Endothelial cell of umbilical vein (primary cell): ENCODE results near the gene SCN11A. TPM values are rescaled to one million over a fixed set of nuclear protein-coding genes. Genes with fewer than 3 reads are reported as not detected.

ENCODE experiments used
- BruUV-seq: library from RNA; stranded (reverse); fragments of 400-500 nt; replicated peaks from 2 replicates; lab custom pipeline; 2021; lab: Mats Ljungman, UMichigan
- CTCF ChIA-PET: fragments of 300-600, 350-600 bp; sonication (Branson Sonifier 250); formaldehyde crosslinking; loops from one replicate; lab custom pipeline; 2021; ENCODE audit warnings: antibody characterized with exemption, inconsistent platforms; lab: Charles Lee
- POLR2A ChIA-PET: fragments of 300-600, 350-600 bp; sonication (Branson Sonifier 250); formaldehyde crosslinking; loops from one replicate; lab custom pipeline; 2021; ENCODE audit warnings: antibody characterized with exemption, inconsistent platforms; lab: Charles Lee
- DNase-seq: peaks from one replicate; pipeline ENCODE4 v3.0.0-alpha.2; 2011; ENCODE audit warnings: low read depth, low spot score
- FAIRE-seq: peaks from 2 replicates; lab custom pipeline; 2011; peaks lifted over from hg19 to GRCh38; lab: Jason Lieb, UNC
- H2AFZ ChIP-seq: 2 replicates; pipeline ENCODE4 v1.6.0; 2012; ENCODE audit warnings: low read depth, low read length, control low read depth, inconsistent platforms
- H3K27ac ChIP-seq: 2 replicates; pipeline ENCODE4 v1.5.1; 2011; ENCODE audit warnings: low read depth, mild to moderate bottlenecking, control low read depth, low read length, moderate library complexity; ENCODE audit not compliant: insufficient read depth
- H3K27me3 ChIP-seq, 2 experiments: 2 replicates each; pipeline versions ENCODE4 v1.6.0 to v1.6.1; 2011; ENCODE audit warnings: low read length in 2 of 2, mixed read lengths in 1 of 2; ENCODE audit not compliant: control insufficient read depth in 2 of 2, insufficient read depth in 2 of 2
- H3K36me3 ChIP-seq, 2 experiments: 2 replicates in 1 of 2; 3 replicates in 1 of 2; pipeline ENCODE4 v1.5.1; 2011; ENCODE audit warnings: low read length in 2 of 2, mild to moderate bottlenecking in 1 of 2, moderate library complexity in 1 of 2; ENCODE audit not compliant: control insufficient read depth in 2 of 2, insufficient read depth in 2 of 2; ENCODE audit errors: extremely low read depth in 1 of 2
- H3K4me1 ChIP-seq: 3 replicates; pipeline ENCODE4 v1.5.1; 2011; ENCODE audit warnings: mild to moderate bottlenecking, low read length; ENCODE audit not compliant: control insufficient read depth, insufficient read depth; ENCODE audit errors: extremely low read depth
- H3K4me2 ChIP-seq: 2 replicates; pipeline ENCODE4 v1.6.1; 2011; ENCODE audit warnings: low read length, control low read depth, mixed read lengths; ENCODE audit not compliant: insufficient read depth
- H3K4me3 ChIP-seq, 3 experiments: fragments of 200-600 bp in 1 of 3; sonication (generic), shearing (Covaris generic) in 1 of 3; replicated peaks in 1 of 3; 2 replicates each; pipeline ENCODE4 v1.5.1; 2011 to 2016; ENCODE audit warnings: control low read depth in 3 of 3, low read length in 3 of 3, mild to moderate bottlenecking in 2 of 3, inconsistent platforms in 1 of 3, low read depth in 1 of 3, moderate library complexity in 1 of 3; ENCODE audit not compliant: insufficient read depth in 1 of 3
- H3K79me2 ChIP-seq: 2 replicates; pipeline ENCODE4 v1.6.0; 2012; ENCODE audit warnings: low read length, inconsistent platforms; ENCODE audit not compliant: control insufficient read depth, insufficient read depth
- H3K9ac ChIP-seq: replicated peaks from 2 replicates; pipeline ENCODE3; 2011; ENCODE audit warnings: low read length, control low read depth; ENCODE audit not compliant: insufficient read depth; ENCODE audit errors: extremely low read depth
- H3K9me1 ChIP-seq: replicated peaks from 3 replicates; pipeline ENCODE4 v1.6.0; 2011; ENCODE audit warnings: mild to moderate bottlenecking, low read length; ENCODE audit not compliant: control insufficient read depth, insufficient read depth; ENCODE audit errors: extremely low read depth
- H3K9me3 ChIP-seq: replicated peaks from 2 replicates; pipeline ENCODE4 v1.5.1; 2012; ENCODE audit warnings: low read length, inconsistent platforms; ENCODE audit not compliant: control insufficient read depth, insufficient read depth
- H4K20me1 ChIP-seq: replicated peaks from 2 replicates; pipeline ENCODE3; 2011; ENCODE audit warnings: mild to moderate bottlenecking, low read length; ENCODE audit not compliant: control insufficient read depth, insufficient read depth; ENCODE audit errors: extremely low read depth
- CTCF ChIP-seq, 2 donors: IDR thresholded peaks; 1 replicate in 1 of 2; 2 replicates in 1 of 2; pipeline ENCODE4 v1.5.1; 2011; ENCODE audit warnings: low read length in 2 of 2, mild to moderate bottlenecking in 2 of 2, moderate library complexity in 2 of 2, control low read depth in 1 of 2, inconsistent platforms in 1 of 2, low read depth in 1 of 2; ENCODE audit not compliant: insufficient read depth in 1 of 2; ENCODE audit errors: extremely low read depth in 1 of 2
- EZH2 ChIP-seq: IDR thresholded peaks from 2 replicates; pipeline ENCODE4 v1.6.1; 2012; ENCODE audit warnings: borderline replicate concordance, low read depth, mild to moderate bottlenecking, moderate library complexity, low read length, inconsistent platforms; ENCODE audit not compliant: severe bottlenecking
- FOS ChIP-seq: IDR thresholded peaks from 2 replicates; pipeline ENCODE4 v1.6.1; 2011; ENCODE audit warnings: mild to moderate bottlenecking, low read length, moderate library complexity, borderline replicate concordance; ENCODE audit not compliant: insufficient read depth
- GATA2 ChIP-seq: IDR thresholded peaks from 2 replicates; pipeline ENCODE4 v1.7.0; 2011; ENCODE audit warnings: low read depth, mild to moderate bottlenecking, moderate library complexity, mixed read lengths, low read length; ENCODE audit not compliant: insufficient read length, insufficient read depth
- JUN ChIP-seq: IDR thresholded peaks from 2 replicates; pipeline ENCODE4 v1.6.1; 2011; ENCODE audit warnings: borderline replicate concordance, low read depth; ENCODE audit not compliant: insufficient read length, insufficient read depth
- MAX ChIP-seq: IDR thresholded peaks from 2 replicates; pipeline ENCODE4 v1.6.1; 2011; ENCODE audit not compliant: insufficient read depth, insufficient read length
- MYC ChIP-seq: IDR thresholded peaks from one replicate; pipeline ENCODE4 v1.6.1; 2011; ENCODE audit warnings: mild to moderate bottlenecking, low read depth, low read length
- POLR2A ChIP-seq: IDR thresholded peaks from 2 replicates; pipeline ENCODE4 v1.6.1; 2012; ENCODE audit warnings: low read depth, mild to moderate bottlenecking, control low read depth, low read length
- POLR2AphosphoS5 ChIP-seq: IDR thresholded peaks from 2 replicates; pipeline ENCODE4 v1.6.1; 2012; ENCODE audit warnings: low read depth, mild to moderate bottlenecking, control low read depth, low read length, moderate library complexity; ENCODE audit not compliant: insufficient read depth
- dilution Hi-C: fragments of 300-500 bp; cut with MboI; formaldehyde crosslinking; loops from one replicate; pipeline ENCODE4 v1.15.0; 2019; ENCODE audit warnings: low sequenced_read_pairs; ENCODE audit not compliant: extremely low pct_ligation_motif_present
- intact Hi-C: fragments of 100-400 bp; cut with micrococcal nuclease; formaldehyde crosslinking; loops from one replicate; pipeline ENCODE4 v1.10.0; 2022
- polyA plus RNA-seq, 4 experiments: library from polyadenylated mRNA; depleted of rRNA in 3 of 4; stranded (reverse) in 3 of 4; unstranded in 1 of 4; fragments of >200 nt; gene quantifications; 2 replicates each; pipeline versions ENCODE4 v1.2.1 to v1.2.3, GENCODE V29; 2011 to 2012; ENCODE audit warnings: missing spikeins in 1 of 4
- total RNA-seq: library from RNA; stranded (reverse); gene quantifications from 2 replicates; pipeline ENCODE4 v1.2.3, GENCODE V29; 2021

Gene SCN11A
- total and polyA plus RNA-seq, 2 donors (not counting 3 experiments of a cell fraction or from before 2014, with no cell fraction given): 0.06 to 0.07 TPM

- FAIRE-seq (no peak), DNase-seq (no peak)
- Histone ChIP-seq H3K9ac (peak overlapping the region; percentile 84), H3K27me3 (peaks cover 4% of the 10 kb centered on the region in 2 experiments), H2AFZ (peak overlapping the region; percentile 83), H4K20me1 (no peaks in the 10 kb centered on the region), H3K4me2 (peak overlapping the region; percentile 68), H3K4me3 (peak overlapping the region; percentile 54 to 96 (median 80)), H3K4me1 (peaks cover 6% of the 10 kb centered on the region), H3K79me2 (peaks cover 1% of the 10 kb centered on the region), H3K36me3 (no peaks in the 10 kb centered on the region), H3K27ac (peak overlapping the region; percentile 58), H3K9me1 (no peaks in the 10 kb centered on the region), H3K9me3 (no peaks in the 10 kb centered on the region)
- ChIA-PET CTCF (no interaction called here), POLR2A (no interaction called here)
- dilution Hi-C loops: no loop called here
- BruUV-seq: no TSS peak
- intact Hi-C loops: loop anchor here (5.0 kb wide), 1 partner anchor 125 kb away; no protein-coding TSS in a partner anchor
- TF ChIP-seq MYC (no peak), EZH2 (no peak), FOS (no peak), POLR2A (no peak), CTCF (IDR thresholded peaks at IDR 0.05; ENCODE audit: extremely low read depth in 1 of 2, insufficient read depth in 1 of 2, low read depth in 1 of 2, low read length in 2 of 2) (no peak), JUN (no peak), GATA2 (no peak), MAX (no peak), POLR2AphosphoS5 (no peak)
Observed at GRCh38 chr3:39052583-39052982, 839 bp upstream of the SCN11A start.
